RPMI8226 (cell line): ENCODE results near the gene MEX3A.
"Not testable (repeated sequence)": the region's sequence is repeated elsewhere in the genome, so short reads cannot be mapped to it uniquely, and the experiment has no call there.

Source experiments
- DNase-seq: peaks from one replicate; pipeline ENCODE4 v3.0.0-alpha.2; 2015

The MEX3A gene

DNA sequence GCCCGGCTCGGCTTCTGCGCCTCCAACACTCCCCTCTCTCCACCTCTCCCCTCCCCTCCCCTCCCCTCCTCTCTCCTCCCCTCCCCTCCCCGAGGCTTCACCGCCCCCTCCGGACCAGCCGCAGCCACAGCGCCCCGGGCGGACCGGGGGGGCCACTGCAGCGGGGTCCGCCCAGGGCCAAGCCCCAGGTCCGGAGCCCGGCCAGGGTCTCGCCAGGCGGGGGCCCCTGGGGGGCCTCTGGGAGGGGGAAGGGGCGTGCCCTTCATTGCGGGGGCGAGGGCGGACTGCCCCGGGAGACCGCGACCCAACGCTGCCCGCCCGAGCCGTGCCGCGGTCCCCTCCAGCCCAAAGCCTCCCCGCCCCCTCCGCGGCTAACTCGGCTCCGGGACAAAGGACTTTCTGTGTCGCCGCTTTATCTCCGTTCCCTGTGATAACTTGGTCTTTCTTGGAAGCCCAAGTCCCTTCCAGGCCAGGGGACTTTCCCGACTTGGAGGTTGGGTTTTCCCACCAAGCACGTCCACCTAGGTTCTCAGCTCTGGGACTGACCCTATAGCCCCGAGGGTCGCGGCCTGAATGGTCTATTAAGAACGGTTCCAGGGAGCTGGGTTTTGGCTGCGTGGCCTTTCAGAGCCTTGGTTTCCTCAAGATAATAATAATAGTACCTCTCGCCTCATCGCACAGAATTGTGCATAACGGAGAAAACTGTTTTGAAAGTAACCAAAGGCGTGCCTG lies 28.3 kb downstream of the MEX3A start, which contains the start of gene UBQLN4:
Gene UBQLN4, minus strand, starts transcription at position 31 of the 732 bp plus-strand sequence. CDS start 97 bp downstream, outside the sequence.
- peak; percentile 95 for DNase-seq

DNA sequence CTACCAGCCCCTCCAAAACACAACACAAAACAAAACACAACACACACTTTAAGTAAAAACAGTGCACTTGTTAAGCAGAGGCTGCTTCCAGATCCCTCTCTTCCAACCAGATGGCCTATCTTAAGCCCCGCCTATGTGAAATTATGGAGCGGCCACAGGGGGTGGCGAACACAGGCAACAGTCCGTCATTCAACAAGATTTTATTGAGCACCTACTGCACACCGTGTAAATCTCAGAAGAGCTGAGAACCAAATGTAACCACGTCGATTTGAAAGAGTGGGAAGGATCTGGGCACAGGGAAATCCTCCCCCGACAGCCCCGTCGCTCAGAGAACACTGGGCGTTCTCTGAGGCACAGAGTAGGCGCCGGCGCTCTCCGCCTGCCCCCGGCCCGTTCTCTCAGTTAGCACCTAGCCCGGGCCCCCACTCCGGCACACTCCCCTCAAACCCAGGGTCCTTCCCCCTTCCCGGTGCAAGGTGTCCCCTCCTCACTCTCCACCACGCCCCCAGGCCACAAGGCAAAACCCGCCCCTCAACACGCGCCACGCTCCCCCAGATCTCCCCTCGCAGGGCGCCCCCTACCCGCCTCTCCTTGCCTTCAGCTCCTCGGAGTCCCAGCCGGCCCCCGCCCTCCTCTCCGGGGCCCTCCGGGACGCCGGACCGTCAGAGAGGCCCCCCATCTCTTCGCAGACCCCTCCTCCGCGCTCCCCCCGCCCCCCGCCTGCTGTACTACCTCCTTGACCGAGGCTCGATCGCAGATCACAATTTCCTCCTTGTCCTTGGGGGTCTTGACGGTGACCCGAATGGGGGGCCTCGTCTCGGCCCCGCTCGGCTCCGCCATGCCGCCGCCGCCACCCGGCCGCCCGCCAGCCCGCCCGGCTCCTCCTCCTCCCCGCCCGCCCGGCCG lies 29.1 kb downstream of the MEX3A start:
- peak; percentile 77 for DNase-seq

DNA sequence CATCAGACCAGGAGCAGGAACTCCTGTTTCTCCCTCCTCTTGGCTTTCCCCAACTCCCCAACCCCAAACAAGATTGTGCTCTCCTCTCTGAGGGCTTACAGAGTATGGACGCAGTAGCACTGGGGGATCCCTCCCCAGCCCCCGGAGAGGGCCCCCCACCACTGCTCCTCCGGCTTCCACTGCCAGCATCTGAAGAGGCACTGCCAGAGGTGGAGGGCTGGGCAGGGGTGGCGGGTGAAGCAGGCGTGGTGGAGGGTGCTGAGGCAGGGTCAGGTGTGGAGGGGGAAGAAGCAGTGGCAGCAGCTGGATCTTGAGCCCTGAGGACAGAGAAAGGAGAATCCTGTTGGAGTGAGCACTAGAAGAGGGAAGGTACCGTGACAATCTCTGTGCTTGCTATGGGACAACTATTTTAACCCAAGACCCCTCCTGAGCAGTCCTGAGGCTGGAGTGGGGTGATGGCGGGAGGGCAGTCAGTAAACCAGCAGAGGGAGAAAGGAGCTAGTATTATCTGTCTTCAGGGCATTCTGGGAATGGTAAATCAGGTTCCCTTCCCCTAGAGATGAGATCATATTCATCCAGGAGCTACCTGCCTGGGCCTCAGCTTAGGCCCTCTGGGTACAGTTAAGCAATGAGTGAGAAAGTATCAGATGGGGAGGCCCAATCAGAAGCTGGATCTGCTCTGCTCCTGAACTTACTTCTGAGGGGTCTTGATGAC lies 31.1 kb downstream of the MEX3A start:
- no peak for DNase-seq

DNA sequence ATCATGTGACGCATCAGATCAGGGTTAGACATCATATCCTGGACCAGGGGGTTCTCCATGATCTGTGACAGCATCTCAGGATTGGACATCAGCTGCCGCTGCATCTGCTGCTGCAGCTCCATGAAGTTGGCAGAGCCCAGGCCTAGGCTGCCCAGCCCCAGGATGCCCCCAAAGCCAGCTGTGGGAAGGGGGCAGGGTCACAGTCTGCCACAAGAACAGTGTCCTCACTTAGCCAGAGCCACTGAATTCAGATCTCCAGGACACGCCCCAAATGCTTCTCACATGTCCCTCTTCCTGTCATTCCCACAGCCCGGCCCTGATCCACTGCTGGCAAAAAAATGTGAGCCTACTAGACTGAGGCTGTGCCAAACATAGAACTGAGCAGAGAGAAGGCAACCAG lies 31.9 kb downstream of the MEX3A start:
- no peak for DNase-seq

DNA sequence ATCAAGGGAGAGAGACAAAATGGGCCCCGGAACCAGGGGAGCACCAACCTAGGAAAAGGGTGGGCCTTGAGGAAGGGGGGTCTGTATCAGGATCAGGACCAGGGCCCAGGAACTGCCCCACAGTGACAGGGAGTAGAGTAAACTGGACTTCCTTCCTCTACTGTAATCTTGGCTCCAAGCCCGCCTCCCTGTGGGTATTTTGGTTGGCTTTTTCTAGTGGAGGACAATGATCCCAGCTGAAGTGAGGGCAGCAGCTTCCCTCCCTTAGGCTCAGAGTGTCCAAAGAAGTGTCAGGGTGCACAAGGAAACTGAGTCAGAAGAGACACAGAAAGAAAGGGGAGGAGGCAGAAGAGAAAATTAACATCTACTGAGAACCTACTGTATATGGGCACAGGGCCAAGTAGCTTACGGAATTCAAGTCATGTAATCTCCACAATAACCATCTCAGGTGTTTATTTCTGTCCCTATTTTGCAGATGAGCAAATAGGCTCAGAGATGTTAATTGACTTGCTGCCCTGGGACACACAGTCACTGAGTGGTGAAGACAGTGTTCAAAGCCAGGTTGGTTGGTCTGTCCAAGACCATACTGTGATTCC lies 33.5 kb downstream of the MEX3A start:
- DNase-seq, result no peak

DNA sequence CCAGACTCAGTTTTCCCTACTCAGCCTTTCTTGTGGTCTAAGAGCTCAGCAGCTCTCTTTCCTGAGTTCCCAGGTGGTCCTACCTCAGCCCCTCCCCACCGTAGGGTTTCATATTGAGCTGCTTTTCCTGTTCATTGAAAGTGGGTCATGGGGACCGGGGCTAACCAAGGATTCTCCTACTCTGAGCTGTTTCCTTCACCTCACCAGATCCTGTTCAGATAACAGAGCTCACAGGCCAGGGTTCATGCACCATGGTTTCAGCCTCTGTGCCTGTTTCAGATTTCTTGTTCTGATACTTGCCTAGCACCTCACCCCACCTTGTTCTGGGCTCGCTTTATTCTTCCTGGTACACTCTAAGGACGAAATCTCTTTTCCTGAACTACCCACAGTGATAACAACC lies 37.2 kb downstream of the MEX3A start:
- no peak for DNase-seq

DNA sequence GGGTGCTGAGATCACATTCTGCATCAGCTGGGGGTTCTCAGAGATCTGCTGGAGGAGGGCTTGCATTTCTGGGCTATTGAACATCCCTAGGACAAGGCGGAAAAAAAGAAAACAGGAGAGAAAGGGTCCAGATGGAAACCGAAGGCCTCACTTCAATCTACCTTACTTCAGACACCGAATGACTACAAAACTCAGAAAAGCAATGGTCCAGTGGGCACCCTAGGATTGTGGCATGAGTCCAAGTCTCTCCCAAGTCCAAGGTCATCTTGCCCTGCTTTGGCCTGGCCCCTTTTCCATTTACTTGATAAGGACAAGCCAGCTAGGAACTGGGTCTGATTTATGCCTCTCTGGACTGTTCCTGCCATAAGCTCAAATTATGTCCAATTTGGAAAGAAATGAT lies 39.4 kb downstream of the MEX3A start:
- no peak for DNase-seq

DNA sequence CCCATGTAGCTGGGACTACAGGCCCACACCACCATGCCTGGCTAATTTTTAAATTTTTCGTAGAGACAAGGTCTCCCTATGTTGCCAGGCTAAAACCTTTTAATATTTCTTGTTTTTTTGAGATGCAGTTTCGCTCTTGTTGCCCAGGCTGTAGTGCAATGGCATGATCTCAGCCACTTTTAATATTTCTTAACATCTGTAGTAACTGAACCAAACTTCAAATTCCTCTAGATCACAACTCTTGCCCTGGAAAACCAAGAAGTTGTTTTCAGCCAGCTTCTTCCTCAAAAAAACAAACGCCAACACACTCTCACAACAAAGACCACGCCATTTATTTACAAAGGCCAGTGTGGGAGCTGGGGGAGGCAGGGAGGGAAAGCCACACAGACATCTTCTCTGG lies 47.3 kb downstream of the MEX3A start:
- not testable (repeated sequence) for DNase-seq

DNA sequence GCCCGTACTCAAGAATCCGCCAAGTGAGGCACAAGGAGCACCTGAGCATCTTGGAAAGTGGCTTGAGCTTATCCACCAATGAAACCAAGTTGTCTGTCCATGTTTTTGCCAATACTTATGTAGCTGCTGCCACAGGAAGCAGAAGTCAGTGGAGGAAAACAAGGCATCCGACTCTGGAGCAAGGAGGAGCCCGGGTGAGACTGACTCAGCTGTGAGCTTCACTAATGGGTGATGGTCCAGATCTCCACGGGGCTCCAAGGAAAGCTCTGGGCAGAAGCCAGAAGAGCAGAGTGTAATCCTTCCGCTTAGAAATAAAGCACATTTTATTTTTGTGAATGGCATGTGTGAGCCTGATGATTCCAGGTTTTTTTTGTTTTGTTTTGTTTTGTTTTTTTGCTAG lies 49.3 kb downstream of the MEX3A start:
- no peak for DNase-seq

DNA sequence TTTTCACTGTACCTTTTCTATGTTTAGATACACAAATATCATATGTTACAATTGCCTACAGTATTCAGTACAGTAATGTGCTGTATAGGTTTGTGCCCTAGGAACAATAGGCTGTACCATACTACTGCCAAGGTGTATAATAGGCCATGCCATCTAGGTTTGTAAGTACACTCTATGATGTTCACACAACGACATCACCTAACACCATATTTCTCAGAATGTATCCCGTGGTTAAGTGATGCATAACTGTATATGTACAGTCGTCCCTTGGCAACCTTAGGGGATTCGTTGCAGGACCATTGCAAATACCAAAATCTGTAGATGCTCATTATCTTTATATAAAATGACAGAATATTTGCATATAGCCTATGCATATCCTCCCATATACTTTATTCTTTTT lies 55.7 kb downstream of the MEX3A start:
- DNase-seq, result no peak

DNA sequence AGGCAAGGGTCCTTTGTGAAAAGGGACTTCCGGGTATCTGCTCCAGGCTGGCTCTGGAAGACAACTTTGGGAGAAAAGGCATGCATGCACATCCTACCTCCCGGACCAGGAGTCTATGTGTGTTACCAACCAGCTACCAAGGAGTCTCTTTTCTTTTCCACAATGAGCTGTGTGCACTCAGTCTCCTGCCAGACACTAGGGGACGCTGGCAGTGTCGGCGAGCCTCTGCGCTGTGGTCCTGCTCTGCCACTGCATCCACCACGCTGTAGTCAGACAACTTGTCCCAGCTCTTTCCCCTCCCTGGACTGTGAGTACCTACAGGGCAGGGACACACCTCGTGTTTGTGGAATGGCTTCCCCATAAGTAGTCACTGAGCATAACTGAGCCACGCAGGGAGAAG lies 56.4 kb downstream of the MEX3A start:
- DNase-seq, result peak; percentile 65

DNA sequence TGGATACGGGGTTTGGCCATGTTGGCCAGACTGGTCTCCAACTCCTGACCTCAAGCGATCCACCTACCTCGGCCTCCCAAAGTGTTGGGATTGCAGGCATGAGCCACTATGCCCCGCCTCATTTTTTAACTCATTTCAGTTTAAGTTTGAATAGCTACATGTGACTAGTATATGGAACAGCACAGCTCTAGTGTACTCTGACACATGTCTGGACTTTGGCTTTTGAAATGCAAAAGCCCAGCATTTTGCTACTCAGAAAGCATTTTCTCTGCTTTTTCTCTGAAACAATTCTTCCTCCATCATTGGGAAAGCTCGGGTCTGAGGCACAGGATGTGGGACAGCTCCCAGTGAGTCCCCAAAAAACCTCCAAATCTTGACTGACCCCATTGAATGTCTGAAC lies 57.5 kb downstream of the MEX3A start:
- DNase-seq, result no peak
